ENCODE measurements around the gene DOK7.
"Not testable (repeated sequence)": the region's sequence is repeated elsewhere in the genome, so short reads cannot be mapped to it uniquely, and the experiment has no call there.

Gene DOK7

DNA sequence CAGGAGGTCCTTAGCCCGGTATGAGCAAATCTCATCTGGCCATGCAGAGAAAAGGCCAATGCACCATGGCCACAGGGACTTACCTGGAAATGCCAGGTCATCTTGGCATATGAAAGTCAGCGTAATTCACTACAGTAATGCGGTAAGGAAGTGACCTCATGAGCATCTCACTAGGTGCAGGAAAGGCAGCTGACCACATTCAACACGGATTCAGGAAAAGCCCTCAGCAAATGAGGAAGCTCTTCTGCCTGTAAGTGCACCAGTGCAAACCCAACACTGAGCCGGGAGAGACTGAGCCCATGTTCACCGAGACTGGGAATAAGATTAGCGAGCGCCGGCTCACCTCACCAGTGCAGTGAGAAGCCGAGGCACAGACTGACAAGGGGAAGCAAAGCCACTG is 45.4 kb downstream of the DOK7 start:
- no peak for DNase-seq

DNA sequence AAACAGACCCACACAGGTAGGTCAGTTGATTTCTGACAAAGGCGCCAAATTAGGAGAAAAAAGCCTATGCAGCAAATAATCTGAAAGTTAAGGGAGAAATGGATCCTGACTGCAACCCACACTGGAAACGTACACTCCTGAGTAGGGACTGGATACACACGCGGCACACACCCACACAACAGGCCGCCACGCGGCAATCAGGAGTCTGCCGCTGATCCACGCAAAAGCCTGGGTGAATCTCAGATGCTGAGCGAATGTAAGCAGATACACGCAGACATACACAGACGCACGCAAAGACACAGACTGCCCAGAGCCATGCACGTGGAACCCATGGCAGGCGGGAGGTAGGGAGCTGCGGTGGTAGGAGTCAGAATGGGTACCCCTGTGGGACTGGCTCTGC is 47.4 kb downstream of the DOK7 start:
- DNase-seq: no peak

DNA sequence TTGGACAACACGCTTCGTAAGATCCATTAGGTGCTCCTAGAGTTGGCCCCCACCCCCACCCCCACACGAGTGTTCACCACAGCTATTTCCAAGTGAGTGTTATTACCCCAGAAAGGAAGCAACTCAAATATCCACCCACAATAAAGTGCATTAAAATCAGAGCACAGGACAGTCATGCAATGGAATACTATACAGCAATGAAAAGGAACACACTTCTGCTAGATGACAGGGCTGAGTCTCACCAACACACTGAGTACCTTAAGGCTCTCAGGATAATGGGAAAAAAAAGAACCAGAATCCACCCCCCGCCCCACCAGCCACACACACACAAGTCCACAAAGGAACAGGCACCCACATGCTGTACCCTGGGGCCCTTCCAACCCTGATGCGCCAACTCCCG is 48.1 kb downstream of the DOK7 start:
- DNase-seq: no peak

DNA sequence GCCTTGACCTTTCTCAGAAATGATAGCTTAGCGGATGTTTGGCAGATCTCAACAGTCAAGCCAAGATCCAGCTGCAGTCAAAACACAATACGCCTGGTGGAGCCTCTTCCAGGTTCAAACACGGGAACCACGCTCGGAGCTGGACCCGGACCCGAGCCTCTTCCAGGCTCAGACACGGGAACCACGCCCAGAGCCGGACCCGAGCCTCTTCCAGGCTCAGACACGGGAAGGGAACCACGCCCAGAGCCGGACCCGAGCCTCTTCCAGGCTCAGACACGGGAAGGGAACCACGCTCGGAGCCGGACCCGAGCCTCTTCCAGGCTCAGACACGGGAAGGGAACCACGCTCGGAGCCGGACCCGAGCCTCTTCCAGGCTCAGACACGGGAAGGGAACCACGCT is 48.5 kb downstream of the DOK7 start:
- DNase-seq: not testable (repeated sequence)

DNA sequence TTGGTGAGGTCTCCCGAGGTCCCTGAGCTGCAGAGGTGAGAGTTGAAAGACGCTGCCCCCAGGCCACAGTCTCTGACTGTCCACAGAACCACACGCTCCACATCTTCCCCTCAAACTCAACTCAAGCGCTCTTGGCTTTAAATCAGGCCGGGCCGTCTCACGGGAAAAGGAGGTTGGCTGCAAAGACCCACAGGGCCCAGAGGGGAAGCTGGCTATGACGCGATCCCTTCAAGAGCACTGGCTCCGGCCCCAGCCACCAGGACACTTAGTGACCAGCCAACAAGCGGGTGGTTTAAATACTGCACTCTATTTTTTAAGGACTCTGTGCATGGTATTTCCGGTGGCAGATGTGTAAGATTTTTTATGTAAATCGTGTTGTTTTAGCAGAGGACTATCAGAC is 49.2 kb downstream of the DOK7 start:
- no peak for DNase-seq

DNA sequence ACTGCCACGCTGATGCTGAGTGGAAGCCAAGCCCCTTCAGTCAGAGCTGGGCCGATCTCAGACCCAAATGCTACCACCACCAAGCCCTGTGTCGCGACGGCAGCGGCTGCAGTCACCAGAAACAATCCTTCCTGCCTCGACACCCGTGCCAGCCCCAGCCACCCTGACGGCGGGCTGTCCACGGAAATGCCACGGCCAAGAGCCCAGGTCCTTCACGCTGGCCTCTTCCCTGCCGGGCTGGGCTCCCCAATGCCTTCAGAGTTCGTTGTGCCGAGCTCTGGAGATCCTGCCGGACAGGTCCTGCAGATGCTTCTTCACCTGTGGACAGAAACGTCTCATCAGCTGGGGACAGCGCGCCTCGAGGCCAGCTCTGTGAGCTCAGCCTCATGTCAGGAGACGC is 49.6 kb downstream of the DOK7 start:
- DNase-seq: no peak

DNA sequence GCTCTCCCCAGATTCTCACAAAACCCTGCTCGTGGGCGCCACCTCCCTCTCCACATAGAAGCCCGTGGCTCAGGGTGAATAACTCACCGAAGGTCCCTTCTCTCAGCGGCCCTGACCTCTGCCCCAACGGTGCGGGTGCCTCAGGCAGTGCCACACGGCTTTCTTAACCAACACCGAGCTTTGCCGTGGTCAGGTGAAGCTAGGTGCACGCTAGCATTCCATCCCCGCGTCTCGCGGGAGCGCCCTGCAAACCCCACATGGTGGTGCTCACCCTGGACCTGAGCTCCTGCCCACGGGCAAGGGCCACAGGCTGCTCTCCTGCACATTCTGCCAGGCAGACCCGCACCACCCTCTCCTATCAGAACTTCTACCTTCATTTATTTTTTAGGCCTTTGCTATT is 50.7 kb downstream of the DOK7 start:
- DNase-seq: no peak

DNA sequence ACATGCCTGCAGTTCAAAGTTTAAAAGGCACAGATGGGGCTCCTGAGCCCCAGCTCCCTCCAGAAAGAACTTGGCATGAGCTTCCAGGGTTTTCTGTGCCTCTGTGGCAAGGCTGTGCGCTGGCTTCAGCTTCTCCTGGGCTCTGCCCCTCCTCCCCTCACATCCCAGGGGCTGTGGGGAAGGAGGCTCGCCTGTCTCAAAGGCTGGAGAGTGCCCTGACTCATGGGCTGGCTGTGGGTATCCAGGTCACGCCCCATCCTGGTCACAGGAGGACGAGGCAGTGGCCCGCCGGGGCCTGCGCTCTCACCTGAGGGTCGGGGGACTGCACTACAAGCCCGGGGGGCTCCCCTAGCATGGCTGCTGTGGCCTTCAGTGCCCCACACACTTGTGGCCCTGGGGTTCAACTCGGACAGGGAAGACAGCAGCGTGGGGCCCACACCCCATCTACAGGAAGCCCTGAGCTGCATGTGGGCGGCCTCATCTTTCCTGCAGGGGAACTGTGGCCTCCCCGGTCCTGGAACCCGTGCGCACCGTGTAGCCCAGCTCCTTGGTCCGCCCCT is 51.2 kb downstream of the DOK7 start:
- DNase-seq: no peak

DNA sequence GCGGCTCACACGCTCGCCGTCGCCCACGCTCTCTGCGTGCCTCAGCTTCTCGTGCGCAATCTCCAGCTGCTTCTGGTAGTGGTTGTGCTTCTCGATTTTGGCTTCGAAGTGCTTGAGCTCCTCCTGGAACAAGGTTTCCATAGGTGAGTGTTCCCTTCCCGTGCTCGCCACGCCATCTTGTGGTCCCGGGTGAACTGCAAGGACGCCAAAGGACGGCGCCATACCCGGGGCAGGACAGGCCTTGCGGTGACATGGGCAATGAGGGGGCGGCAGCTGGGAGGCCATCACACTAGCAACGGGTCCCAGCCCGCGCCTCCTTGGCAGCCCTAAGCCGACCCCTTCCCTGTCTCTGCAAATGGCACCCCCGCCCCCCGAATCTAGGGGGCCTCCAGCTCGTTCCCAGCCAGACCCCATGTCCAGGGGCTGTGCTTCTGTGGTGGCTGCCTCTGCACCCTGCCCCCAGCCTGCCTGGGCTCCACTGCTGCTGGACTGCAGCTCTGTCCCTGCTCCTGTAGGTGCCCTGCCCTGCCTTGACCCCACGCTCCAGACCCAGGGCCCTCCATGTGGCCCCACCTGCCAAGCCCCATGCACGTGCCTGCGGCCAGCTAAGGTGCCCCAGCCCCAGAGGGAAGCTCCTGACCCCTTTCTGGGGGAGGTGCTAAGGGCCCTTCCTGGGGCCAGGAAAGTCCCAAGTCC is 51.8 kb downstream of the DOK7 start:
- peak in 1 of 3 experiments; percentile 17 for DNase-seq

DNA sequence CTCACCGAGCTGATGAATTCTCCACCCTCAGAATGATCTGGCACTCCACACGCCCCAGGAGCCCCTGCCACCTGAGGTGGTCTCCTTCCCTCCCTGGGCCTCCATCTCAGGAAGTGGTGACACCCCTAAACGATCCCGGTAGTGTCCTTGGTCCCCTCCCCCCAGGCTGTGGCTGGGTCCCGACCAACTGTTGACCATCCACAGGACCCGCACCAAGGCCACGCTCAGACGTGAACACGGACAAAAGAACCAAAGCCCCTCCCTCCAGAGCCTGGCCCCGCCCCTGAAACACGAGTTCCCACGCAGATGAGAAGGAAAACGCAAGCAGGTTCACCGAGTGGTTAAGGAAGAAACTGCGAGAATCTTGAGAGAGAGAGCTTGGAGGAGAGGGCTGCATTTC is 52.5 kb downstream of the DOK7 start:
- DNase-seq: no peak

DNA sequence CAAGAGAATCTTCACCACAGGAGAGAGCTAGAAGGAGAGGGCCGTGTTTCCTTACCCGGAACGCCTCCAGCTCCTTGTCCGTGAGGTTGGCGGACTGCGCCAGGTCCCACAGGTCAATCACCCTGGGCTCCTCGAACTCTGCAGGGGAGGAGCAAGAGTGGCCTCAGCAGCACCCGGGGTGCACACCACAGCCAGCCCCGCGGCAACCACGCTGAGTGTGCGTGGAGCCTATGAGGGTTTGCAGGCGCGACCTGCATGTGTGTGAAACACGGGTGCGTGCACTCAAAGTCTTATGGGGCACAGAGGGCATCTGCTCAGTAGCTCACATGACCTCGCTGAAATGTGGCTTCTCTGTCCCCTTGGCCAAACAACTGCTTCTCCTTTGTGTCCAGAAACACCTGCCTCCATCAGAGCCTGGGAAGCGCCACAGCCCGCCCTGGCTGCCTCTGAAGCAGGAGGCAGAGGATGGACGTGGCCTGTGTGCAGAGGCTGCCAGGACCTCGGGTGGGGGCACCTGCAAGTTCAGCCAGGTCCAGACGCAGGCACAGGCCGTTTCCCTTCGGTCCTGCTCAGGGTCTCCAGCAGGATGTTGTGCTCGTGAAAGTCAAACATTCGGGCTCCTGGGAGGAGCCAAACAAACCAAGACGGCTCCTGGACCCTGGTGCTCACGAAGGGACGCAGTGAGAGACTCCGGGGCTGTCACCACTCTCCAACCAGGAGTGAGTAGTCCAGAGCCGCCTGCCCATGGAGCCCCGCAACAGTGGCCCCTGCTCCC is 53.1 kb downstream of the DOK7 start:
- DNase-seq: no peak

DNA sequence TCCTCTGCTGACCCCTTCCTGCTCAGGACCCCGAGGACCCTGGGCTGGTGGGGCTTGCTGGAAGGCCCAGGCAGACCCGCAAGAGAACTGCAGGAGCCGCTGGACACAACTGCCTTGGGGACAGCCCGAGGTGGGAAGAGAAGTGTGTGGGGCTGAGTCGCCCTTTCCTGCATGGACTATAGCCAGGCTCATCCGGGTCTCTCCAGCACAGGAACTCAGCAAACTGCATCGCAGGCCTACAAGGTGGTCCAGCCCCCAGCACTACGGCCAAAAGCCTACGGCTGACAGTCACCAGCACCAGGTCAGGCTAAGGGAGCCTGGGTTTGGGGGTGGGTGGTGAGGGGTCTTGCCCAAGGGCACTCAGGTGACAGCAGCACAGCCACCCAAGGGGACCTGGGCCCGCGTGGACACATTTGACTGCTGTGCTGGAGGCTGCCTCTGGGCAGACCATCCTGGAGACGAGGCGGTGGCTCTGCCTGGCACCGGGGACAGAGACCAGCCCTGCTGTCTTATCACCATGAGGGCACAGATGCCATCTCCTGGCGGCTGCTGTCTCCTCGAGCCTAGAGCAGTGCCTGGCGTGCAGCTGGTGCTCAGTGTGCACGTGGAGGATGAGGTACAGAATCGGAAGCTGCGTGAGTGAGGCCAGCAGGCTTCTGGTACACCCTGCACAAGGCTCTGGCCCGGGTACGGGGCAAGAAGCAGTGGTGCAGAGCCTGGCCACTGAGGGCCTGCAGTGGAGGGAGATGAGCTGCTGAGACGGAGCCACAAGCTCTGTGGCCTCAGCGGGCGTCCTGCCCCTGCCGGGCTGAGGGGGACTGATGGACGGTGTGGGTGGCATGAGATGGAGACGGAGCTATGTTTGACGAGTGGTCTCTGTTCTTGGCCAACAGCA is 54.0 kb downstream of the DOK7 start:
- no peak for DNase-seq

DNA sequence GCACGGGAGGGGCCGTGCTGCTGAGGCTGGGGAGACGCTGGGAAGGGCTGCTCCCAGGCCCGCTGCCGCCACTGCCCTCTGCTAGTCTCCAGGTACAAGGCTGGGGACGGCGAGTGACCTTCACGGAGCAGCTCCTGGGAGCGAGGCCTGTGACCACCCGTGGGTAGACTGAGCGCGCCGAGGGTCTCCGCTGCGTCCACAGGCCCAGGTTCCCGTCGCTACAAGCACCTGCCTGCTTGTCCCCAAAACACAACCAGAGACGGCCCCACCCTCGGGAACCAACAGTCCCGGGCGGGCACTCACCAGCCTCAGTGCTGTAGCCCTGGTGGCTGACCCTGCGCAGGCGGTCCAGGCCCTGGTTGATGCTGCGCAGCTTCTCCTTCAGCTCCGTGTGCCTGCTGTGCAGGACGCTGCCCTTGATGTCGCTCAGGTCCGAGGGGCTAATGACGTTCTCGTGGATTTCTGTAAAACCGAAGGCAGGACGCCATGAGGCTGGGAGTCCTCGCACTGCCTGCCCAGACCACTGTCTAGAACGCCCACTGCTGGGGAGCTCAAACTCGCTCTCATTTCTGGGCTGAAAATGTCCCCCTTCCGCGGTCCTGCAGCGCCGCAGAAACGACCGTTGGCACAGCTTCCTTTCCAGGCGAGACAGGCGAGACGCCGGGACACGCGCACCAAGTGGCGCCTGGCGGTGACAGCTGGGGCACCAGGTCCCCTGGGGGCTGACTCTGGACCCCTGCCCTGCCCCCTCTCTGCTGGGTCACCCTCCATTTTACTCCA is 54.8 kb downstream of the DOK7 start:
- no peak for DNase-seq

DNA sequence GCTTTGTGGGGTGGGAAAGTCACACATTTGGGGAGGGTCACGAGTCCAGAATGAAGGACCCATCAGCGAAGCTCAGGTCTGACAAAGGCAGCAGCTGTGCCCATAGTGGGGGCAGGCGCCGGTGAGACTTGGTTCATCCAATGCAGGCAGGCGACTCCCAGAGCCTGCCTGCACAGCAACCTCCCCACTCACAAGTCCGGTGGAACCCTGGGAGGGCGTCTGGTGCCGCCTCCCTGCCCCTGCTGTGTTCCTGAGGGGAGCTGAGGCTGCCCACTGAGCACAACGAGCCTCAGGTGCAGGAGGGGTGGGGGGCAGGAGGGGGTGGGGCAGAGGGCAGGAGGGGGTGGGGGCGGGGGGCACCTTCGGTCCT is 55.4 kb downstream of the DOK7 start:
- DNase-seq: no peak

DNA sequence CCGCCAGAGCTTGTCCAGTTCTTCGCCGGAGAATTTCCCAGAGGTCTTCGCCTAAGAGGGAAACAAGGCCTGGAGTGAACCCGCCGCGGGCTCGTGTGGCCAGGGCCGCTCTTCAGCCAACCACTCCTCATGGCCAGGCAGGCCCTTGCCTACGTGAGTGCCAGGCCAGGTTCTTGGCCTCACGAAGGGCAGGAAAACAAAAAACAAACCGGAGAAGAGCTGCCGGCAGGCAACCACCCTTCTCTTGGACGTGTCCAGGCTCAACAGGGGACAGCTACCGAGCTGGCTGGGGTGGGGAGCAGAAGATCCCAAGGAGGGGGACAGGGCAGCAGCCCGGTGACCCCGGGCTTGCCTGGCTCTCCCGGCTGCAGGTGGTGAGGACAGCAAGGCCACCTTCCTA is 55.8 kb downstream of the DOK7 start:
- DNase-seq: no peak

DNA sequence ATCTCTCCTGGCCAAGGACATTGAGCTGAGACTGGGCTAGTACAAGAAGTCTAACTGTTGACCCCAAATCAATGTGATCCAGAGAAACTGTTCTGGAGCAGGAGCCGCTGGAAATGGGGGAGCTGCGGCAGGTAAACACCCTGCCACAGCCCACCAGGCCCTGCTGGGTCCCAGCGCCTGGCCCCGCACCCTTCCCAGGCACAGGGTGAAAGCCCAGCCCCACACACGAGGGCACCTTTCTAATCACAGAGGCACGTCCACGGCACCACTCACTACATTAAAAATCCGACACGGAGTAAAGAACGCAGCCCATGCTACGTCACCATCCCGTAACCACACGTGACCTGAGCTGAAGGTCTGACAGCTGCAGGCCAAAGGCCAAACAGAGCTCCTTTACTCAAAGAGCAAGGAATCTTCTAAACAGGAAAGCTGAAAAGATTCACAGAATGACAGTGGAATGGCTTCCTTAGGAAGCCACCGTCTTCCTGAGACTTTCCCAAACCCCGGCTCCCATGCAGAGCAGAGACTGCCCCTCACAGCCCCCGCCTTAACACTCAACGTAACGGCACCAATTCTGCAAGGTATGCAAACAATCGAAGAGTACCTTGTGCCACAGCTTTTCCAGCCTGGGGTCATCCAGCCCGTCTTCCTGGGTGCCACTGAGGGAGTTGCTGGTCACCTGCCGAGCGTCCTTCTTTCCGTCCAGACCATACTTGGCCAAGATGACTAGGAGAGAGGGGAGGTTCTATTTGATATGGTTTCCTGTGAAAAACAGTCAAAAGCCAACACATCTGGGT is 56.6 kb downstream of the DOK7 start:
- DNase-seq: no peak

DNA sequence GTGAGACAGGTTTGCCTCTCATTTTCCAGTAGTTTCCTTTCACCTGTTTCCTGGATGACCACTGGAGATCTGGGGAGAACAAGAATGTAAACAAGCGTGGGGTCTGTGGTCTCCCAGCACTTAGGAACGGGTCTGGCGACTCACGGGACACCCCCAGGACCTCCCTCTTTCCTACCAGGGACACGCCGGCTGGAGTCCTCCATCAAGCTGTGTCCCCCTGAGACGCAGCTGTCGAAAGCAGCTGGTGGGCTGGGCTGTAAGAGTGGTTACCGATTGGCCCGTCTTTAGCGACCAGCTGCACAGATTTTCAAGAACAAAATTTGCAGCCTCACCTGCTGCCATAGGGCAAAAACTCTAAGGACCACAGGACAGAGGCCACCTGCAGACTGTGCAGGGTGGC is 57.2 kb downstream of the DOK7 start:
- DNase-seq: no peak

DNA sequence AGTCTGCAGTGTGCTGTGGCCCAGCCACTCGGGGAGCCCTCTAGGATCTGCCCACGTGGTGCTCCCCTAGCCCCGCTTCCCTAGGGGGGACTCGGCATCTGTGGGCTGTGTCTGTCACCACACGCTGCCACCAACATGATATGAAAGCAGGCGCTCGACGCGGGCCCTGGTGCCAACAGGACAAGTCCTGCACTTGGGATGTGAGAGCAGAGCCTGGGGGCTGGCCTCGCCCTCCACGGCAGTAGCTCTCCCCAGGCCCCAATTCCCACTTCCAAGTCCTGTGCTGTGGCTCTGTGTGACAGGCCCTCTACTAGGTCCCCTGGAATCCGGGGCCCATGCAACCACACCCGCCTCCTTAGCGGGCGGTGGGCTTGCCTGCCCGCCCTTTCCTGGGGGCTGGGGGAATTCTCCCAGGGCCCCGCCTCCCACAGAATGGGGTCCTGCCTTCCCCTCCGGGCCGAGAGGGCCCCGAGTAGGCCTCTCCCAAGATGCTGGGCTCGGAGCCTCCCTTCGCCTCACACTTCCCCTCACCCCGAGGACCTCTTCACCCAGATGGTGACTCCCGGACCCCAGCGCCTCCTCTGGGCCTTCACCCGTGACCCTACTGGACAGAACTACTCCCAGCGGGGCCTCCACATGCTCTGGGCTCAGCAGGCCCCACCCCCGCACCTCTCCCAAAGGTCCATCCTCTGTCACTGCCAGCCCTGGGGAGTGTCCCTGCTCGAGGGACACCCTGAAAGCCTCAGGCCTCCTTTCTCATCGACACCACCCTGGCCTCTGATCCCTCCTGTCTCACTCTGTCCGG is 57.9 kb downstream of the DOK7 start:
- DNase-seq: no peak

DNA sequence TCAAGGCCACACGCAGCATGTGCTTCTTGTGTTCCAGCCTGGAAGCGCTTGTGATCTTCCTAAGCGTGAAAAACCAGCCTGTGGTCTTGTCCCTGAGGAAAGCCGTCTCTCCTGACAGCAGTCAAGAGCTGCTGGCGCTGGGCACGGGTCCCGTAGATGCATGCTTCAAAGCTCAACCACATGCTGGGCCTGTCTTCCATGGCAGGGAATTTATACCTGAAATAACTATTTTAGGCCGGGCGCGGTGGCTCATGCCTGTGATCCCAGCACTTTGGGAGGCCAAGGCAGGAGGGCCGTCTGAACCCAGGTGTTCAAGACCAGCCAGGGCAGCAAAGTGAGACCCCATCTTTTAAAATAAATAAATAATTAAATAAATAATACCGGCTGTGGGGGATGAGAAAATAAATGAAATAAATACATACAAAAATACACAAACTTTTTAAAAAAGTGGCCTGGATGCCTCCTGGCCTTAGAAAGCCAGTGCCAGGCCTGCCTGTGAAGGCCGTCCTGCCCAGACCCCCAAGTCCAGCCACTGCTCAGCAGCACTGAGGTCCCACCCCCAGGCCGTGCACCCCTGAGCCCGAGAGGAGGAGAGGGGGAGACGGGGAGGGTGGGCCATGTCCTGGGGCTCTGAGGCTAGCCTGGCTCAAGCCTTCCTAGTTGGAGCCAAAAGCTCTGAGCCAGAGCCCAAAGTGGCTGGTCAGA is 58.7 kb downstream of the DOK7 start:
- no peak for DNase-seq

DNA sequence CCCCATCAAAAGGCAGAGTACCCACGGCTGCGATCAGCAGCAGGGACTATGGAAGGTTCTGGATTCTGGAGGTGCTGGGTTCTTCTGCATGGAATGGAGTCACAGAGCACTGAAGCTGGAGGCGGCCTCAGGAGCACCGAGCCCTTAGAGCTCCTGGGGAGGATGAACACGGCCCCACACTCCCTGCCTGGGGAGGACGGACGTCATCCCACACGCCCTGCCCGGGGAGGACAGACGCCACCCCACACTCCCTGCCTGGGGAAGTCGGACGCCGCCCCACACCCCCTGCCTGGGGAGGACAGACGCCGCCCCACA is 59.2 kb downstream of the DOK7 start:
- DNase-seq: no peak

Data from NCI-H1417 (cell line).